Gastroesophageal sphincter (tissue), 4 donors: ENCODE measurements around the gene LASP1. TPM values are rescaled to one million over a fixed set of nuclear protein-coding genes. Genes with fewer than 3 reads are reported as not detected.

ENCODE experiments used
- ATAC-seq: fragments of 150-250 bp; one replicate; pipeline ENCODE4 v1.9.1; 2016; ENCODE audit warnings: mild to moderate bottlenecking, moderate library complexity
- H3K27ac ChIP-seq, 4 donors: fragments of 200-600 bp; sonication (generic) in 3 of 4; 1 replicate in 3 of 4; 2 replicates in 1 of 4; pipeline ENCODE4 v1.5.1; 2016 to 2019
- H3K27me3 ChIP-seq: fragments of 200-600 bp; sonication (generic); one replicate; pipeline ENCODE4 v1.5.1; 2019
- H3K36me3 ChIP-seq, 2 donors: fragments of 200-600 bp; sonication (generic); one replicate each; pipeline ENCODE4 v1.5.1; 2019; ENCODE audit warnings: control low read depth in 1 of 2
- H3K4me1 ChIP-seq, 3 donors: fragments of 200-600 bp; sonication (generic); 1 replicate in 2 of 3; 2 replicates in 1 of 3; pipeline ENCODE4 v1.5.1; 2016 to 2019; ENCODE audit warnings: control low read depth in 2 of 3
- H3K4me3 ChIP-seq, 2 donors: fragments of 200-600 bp; sonication (generic); one replicate each; pipeline ENCODE4 v1.5.1; 2019; ENCODE audit warnings: mild to moderate bottlenecking in 1 of 2, moderate library complexity in 1 of 2
- H3K9me3 ChIP-seq, 3 donors: fragments of 200-600 bp; sonication (generic); one replicate each; pipeline ENCODE4 v1.5.1; 2017 to 2019; ENCODE audit warnings: control low read depth in 2 of 3
- EP300 ChIP-seq: sonication (generic); formaldehyde crosslinking; IDR thresholded peaks from one replicate; pipeline ENCODE4 v1.6.1; 2017; ENCODE audit warnings: antibody characterized with exemption, mild to moderate bottlenecking
- POLR2A ChIP-seq, 2 donors: fragments of 450-650 bp; IDR thresholded peaks; one replicate each; pipeline ENCODE4 v1.6.1; 2017; ENCODE audit warnings: antibody characterized with exemption in 2 of 2, mild to moderate bottlenecking in 2 of 2, moderate library complexity in 1 of 2
- POLR2AphosphoS5 ChIP-seq: sonication (generic); formaldehyde crosslinking; IDR thresholded peaks from one replicate; pipeline ENCODE4 v1.6.1; 2017; ENCODE audit warnings: antibody characterized with exemption
- WGBS, 2 donors: methylation state at CpG; one replicate each; pipeline ENCODE4 v1.1.5; 2018; ENCODE audit warnings: low coverage in 1 of 2; 5-methylcytosine and 5-hydroxymethylcytosine counted together
- total RNA-seq, 4 donors: library from RNA; depleted of rRNA; stranded (reverse); fragments of >200 nt; gene quantifications; one replicate each; pipeline ENCODE4 v1.1.0, GENCODE V29; 2016
- TF ChIP-seq, protein P1 (sequence below), 4 experiments: fragments of 200-600 bp in 2 of 4; fragments of 450-650 bp in 2 of 4; sonication (generic) in 1 of 4; IDR thresholded peaks; one replicate each; pipeline ENCODE4 v1.5.1; 2017 to 2019; ENCODE audit warnings: antibody characterized with exemption in 4 of 4, mild to moderate bottlenecking in 2 of 4, moderate library complexity in 2 of 4

LASP1 gene
- total RNA-seq, 4 donors from 2014 or later, result 33.5 to 88.9 (median 73.6) TPM

DNA sequence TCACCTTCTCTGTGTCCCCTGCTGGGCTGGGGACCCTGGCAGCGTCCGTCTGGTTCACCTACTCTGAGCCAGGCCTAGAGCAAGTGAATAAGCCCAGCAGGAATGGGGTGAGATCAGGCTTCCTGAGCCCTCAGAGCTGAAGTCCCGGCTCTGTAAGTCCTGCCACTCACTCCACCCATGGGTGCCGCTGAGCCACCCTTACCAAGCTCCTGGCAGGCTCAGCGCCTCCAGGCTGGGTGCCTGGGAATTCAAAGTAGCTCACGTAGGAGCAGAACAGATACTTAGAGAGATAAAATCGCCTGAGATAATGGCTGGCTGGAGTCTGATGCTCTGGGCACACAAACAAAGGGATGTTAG is 45.8 kb downstream of the LASP1 start:
- 83% methylated on average over 2 of the region's 7 CpGs; no CpG with 5 or more reads in 1 of the 2 donors for WGBS, 2 donors
- Histone ChIP-seq H3K27ac (peak overlapping the region in 1 of 4 donors; percentile 22), H3K36me3 (peaks cover 0 to 84% of the 10 kb centered on the region in 2 donors), H3K4me1 (peaks cover 0 to 84% (median 23%) of the 10 kb centered on the region in 3 donors), H3K9me3 (no peaks in the 10 kb centered on the region), H3K4me3 (no peak overlapping the region), H3K27me3 (no peaks in the 10 kb centered on the region)
- no peak for TF ChIP-seq POLR2A (IDR thresholded peaks at IDR 0.05)
- TF ChIP-seq, protein P1, sequence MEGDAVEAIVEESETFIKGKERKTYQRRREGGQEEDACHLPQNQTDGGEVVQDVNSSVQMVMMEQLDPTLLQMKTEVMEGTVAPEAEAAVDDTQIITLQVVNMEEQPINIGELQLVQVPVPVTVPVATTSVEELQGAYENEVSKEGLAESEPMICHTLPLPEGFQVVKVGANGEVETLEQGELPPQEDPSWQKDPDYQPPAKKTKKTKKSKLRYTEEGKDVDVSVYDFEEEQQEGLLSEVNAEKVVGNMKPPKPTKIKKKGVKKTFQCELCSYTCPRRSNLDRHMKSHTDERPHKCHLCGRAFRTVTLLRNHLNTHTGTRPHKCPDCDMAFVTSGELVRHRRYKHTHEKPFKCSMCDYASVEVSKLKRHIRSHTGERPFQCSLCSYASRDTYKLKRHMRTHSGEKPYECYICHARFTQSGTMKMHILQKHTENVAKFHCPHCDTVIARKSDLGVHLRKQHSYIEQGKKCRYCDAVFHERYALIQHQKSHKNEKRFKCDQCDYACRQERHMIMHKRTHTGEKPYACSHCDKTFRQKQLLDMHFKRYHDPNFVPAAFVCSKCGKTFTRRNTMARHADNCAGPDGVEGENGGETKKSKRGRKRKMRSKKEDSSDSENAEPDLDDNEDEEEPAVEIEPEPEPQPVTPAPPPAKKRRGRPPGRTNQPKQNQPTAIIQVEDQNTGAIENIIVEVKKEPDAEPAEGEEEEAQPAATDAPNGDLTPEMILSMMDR (IDR thresholded peaks at IDR 0.05), result no peak
- no peak for TF ChIP-seq POLR2AphosphoS5
- no peak for TF ChIP-seq EP300
- ATAC-seq, result no peak

DNA sequence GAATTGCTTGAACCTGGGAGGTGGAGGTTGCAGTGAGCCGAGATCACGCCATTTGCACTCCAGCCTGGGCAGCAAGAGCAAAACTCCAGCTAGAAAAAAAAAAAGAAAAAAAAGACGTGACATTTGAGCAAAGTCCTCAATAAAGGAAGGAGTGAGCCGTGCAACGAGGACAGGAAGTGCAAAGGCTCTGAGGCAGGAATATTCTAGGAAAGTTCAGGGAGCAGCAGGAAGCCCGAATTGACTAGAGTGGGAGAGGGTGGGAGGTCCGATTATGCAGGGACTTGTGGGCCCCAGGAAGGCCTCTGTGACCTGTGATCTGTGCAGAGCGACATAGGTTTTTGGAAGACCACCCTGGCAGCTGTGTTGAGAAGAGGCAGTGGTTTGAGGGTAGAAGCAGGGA is 46.9 kb downstream of the LASP1 start:
- Histone ChIP-seq H3K27ac (no peak overlapping the region), H3K4me3 (no peak overlapping the region), H3K9me3 (no peaks in the 10 kb centered on the region), H3K27me3 (no peaks in the 10 kb centered on the region), H3K4me1 (peaks cover 0 to 84% (median 30%) of the 10 kb centered on the region in 3 donors), H3K36me3 (peaks cover 0 to 75% of the 10 kb centered on the region in 2 donors)
- no peak for ATAC-seq
- TF ChIP-seq POLR2A (IDR thresholded peaks at IDR 0.05) (no peak), POLR2AphosphoS5 (no peak), EP300 (no peak)
- TF ChIP-seq, protein P1 (IDR thresholded peaks at IDR 0.05), result no peak
- 75 to 79% methylated on average over 8 of the region's 8 CpGs for WGBS, 2 donors

DNA sequence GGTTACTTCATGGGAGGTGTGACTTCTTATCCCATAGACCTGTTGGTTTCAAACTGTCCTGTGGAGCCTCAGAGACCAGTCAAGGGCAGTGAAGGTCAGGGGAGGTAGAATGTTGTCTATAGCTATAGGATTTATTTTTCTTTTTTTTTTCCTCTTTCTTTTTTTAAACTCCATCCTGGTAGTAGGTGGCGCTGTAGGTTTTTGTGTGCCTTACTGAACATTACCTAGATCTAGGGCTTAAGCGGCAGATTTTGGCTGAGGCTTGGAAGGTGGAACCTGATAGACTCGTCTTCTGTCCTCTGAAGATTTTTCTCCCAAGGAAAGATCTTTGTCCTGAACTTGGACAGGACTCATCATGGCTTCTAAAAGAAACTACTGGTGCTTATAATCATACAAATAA is 47.4 kb downstream of the LASP1 start:
- 85 to 96% methylated on average over 3 of the region's 3 CpGs for WGBS, 2 donors
- no peak overlapping the region for H3K4me3 ChIP-seq
- H3K27ac ChIP-seq, result no peak overlapping the region
- H3K9me3 ChIP-seq, result no peaks in the 10 kb centered on the region
- TF ChIP-seq POLR2AphosphoS5 (no peak), EP300 (no peak), POLR2A (IDR thresholded peaks at IDR 0.05) (no peak)
- TF ChIP-seq, protein P1 (IDR thresholded peaks at IDR 0.05), result no peak
- H3K4me1 ChIP-seq, result peaks cover 0 to 84% (median 29%) of the 10 kb centered on the region in 3 donors
- H3K27me3 ChIP-seq, result no peaks in the 10 kb centered on the region
- no peak for ATAC-seq
- peaks cover 0 to 75% of the 10 kb centered on the region in 2 donors for H3K36me3 ChIP-seq

DNA sequence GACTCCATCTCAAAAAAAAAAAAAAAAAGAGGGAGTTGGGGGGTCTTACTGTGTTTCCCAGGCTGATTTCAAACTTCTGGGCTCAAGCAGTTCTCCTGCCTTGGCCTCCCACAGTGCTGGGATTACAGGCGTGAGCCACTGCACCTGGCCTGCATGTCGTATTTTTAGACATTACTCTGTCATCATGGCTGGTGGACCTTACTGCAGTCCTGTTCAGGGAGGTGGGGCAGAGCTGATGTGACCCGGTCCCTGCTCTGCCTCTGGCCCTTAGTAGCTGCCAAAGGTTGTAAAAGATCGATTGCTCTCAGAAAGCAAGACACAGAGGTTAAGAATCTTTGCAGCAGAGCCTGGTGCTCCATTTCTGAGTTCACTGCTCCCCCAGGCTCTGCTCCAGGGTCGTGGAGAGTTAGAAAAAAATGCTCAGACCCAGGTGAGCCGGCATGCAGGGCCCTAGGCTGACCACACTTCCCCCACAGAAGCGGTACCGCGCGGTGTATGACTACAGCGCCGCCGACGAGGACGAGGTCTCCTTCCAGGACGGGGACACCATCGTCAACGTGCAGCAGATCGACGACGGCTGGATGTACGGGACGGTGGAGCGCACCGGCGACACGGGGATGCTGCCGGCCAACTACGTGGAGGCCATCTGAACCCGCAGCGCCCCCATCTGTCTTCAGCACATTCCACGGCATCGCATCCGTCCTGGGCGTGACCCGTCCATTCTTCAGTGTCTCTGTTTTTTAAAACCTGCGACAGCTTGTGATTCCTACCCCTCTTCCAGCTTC is 48.5 kb downstream of the LASP1 start:
- H3K9me3 ChIP-seq, result no peaks in the 10 kb centered on the region
- no peaks in the 10 kb centered on the region for H3K27me3 ChIP-seq
- TF ChIP-seq, protein P1 (IDR thresholded peaks at IDR 0.05), result no peak
- TF ChIP-seq EP300 (no peak), POLR2A (IDR thresholded peaks at IDR 0.05) (no peak), POLR2AphosphoS5 (no peak)
- H3K27ac ChIP-seq, result peak overlapping the region in 3 of 4 donors; percentile 71 to 81 (median 73)
- no peak overlapping the region for H3K4me3 ChIP-seq
- peaks cover 5 to 84% (median 29%) of the 10 kb centered on the region in 3 donors for H3K4me1 ChIP-seq
- WGBS, 2 donors, result 75 to 81% methylated on average over 9 to 32 of the region's 37 CpGs
- peaks cover 0 to 69% of the 10 kb centered on the region in 2 donors for H3K36me3 ChIP-seq
- no peak for ATAC-seq

DNA sequence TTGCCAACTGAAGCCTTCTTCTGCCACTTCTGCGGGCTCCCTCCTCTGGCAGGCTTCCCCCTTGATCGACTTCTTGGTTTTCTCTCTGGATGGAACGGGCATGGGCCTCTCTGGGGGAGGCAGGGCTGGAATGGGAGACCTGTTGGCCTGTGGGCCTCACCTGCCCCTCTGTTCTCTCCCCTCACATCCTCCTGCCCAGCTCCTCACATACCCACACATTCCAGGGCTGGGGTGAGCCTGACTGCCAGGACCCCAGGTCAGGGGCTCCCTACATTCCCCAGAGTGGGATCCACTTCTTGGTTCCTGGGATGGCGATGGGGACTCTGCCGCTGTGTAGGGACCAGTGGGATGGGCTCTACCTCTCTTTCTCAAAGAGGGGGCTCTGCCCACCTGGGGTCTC is 49.1 kb downstream of the LASP1 start:
- no peaks in the 10 kb centered on the region for H3K9me3 ChIP-seq
- no peaks in the 10 kb centered on the region for H3K27me3 ChIP-seq
- H3K4me3 ChIP-seq, result no peak overlapping the region
- TF ChIP-seq POLR2AphosphoS5 (no peak), EP300 (no peak)
- peaks cover 5 to 84% (median 35%) of the 10 kb centered on the region in 3 donors for H3K4me1 ChIP-seq
- ATAC-seq, result no peak
- H3K36me3 ChIP-seq, result peaks cover 0 to 65% of the 10 kb centered on the region in 2 donors
- WGBS, 2 donors, result 89 to 100% methylated on average over 2 to 3 of the region's 5 CpGs
- H3K27ac ChIP-seq, result peak overlapping the region in 3 of 4 donors; percentile 71 to 81 (median 73)
